NCI-H2107 treated with DMSO at 0.1 percent for 48 hours (cell line): ENCODE data around the gene IFNL2.
"Not testable (repeated sequence)": the region's sequence is repeated elsewhere in the genome, so short reads cannot be mapped to it uniquely, and the experiment has no call there.

Experiments used
- DNase-seq: peaks from one replicate; lab custom pipeline; 2025; ENCODE audit not compliant: unreplicated experiment; lab: John Stamatoyannopoulos, UW

Gene IFNL2

DNA sequence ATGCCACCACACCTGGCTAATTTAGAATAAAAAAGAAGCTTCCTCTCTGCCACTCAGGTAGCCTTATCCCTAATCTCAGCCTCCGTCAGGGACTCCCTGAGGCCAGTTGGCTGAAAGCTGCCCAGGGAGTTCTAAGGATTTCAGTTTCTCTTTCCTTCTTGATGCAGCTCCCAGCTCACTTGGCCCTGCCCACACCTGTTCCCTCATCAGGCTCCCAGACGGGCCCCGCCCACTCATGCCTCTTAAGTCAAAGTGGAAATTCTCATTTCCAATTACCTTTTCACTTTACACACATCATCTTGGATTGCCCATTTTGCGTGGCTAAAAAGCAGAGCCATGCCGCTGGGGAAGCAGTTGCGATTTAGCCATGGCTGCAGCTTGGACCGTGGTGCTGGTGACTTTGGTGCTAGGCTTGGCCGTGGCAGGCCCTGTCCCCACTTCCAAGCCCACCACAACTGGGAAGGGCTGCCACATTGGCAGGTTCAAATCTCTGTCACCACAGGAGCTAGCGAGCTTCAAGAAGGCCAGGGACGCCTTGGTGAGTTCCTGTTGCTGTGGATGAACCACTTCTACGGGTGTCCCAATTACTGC lies 28.0 kb downstream of the IFNL2 start, which contains the start of gene IFNL1:
IFNL1 (plus strand) TSS at position 353 of the 591 bp plus-strand sequence; CDS start at position 368, 15 bp downstream.
- no peak for DNase-seq

DNA sequence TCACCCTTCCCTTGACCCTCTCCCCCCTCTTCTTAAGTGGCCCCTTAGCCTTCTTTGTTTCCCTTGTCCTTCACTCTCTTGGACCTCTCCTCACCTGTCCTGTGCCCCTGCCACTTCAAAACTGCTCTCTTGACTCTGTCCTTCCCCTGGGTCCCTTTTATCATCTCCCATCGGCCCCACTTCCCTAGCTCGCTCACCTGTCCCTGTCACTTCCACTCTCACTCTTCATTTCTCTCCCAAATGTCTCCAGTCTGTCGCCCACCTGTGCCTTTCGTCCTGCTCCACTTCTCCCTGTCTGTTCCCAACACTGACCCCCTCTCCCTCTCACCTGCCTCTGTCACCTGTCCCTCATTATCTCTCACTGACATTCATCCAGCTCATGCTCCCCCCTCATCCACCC lies 28.7 kb downstream of the IFNL2 start:
- DNase-seq = no peak

DNA sequence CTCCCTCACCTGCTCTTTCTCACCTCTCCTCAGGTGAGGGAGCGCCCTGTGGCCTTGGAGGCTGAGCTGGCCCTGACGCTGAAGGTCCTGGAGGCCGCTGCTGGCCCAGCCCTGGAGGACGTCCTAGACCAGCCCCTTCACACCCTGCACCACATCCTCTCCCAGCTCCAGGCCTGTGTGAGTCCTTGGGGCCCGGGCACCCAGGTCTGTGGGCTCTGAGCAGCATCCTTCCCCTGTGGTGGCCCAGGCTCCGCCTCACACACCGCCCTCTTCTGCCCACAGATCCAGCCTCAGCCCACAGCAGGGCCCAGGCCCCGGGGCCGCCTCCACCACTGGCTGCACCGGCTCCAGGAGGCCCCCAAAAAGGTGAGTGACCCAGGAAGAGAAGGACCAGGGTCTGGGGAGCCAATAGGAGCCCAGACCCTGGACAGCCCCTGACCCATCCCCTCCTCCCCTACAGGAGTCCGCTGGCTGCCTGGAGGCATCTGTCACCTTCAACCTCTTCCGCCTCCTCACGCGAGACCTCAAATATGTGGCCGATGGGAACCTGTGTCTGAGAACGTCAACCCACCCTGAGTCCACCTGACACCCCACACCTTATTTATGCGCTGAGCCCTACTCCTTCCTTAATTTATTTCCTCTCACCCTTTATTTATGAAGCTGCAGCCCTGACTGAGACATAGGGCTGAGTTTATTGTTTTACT lies 29.9 kb downstream of the IFNL2 start:
- DNase-seq = no peak

DNA sequence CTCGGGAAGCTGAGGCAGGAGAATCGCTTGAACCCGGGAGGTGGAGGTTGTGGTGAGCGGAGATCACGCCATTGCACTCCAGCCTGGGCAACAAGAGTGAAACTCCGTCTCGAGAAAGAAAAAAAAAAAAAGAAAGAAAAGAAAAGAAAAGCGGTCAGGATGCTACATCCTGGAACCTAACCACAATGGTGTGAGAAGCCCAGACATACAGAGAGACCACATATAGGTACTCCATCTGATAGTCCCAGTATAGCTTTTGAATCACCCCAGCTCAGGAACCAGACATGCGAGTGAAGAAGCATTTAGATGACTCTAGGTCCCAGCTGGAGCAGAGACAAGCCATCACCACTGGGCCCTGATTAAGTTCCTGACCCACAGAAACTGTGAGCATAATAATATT lies 31.2 kb downstream of the IFNL2 start:
- DNase-seq = no peak

DNA sequence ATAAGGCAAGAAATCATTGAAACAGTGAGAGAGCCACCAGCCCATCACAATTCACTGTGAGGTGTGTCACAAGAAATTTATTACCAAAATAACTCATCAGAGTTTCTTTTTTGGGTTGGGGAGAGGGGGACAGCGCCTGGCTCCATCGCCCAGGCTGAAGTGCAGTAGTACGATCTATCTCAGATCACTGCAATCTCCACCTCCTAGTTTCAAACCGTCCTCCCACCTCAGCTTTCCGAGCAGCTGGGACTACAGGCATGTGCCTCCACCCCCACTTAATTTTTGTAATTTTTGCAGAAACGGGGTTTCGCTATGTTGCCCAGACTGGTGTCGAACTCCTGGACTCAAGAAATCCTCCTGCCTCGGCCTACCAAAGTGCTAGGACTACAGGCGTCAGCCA lies 31.6 kb downstream of the IFNL2 start:
- DNase-seq = no peak

DNA sequence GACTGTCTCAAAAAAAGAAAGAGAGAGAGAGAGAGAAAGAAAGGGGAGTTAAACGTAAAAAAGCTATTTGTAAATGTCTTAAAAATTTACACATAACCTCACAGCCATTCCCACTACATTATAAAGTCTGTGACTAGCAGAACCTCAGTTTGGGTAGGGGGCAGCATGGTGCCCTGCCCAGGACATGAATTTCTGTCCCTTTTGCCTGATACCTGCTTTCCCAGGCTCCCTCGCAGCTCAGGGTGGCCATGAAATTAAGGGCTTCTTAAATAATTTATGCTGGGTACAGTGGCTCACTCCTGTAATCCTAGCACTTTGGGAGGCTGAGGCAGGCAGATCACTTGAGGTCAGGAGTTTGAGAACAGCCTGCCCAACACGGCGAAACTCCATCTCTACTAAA lies 32.8 kb downstream of the IFNL2 start:
- no peak for DNase-seq

DNA sequence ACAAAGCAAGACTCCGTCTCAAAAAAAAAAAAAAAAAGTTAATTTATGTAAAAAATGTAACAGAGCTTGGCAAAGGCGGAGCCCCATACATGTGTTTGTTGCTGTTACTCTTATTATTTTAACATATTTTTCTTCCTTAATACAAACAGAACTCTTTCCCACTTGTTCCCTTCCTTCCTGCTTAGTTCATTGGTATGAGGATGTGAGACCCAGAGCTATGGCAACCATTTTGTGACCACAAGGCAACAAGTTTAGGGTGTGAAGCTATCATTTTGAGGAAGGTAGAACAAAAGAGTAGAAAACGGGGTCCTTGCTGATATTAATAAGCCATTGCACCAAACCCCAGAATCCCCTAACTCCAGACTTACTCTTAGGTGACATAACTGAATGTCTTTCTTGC lies 33.4 kb downstream of the IFNL2 start:
- no peak for DNase-seq

DNA sequence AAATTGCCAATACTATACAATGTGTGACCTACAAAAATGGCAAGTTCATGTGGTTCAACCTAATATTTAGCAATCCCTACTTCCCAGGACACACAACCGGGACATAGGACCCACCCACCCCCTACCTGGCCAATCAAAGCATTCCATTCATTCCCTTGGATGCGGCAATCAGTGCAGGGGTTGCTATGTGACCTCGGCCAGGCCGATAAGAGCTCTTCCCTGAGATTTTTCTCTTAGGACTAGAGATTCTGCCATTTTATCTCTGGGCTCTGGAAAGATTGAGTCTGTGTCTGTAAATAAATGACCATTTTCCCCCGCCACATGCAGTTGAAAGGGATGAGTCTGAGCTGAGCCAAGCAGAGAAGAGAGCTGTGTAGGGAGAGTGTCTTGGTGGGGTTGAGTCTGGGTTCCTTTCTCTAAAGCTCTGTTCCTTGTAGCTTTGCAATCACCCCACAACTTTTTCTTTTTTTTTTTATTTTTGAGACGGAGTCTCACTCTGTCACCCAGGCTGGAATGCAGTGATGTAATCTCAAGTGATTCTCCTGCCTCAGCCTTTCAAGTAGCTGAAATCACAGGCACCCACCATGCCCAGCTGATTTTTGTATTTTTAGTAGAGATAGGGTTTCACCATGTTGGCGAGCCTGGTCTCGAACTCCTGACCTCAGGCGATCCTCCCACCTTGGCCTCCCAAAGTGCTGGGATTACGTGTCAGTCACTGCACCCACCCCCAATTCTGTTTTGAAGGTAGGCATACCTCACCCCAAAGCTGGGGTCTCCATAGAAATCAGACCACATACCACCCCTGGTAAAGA lies 35.4 kb downstream of the IFNL2 start:
- DNase-seq = no peak

DNA sequence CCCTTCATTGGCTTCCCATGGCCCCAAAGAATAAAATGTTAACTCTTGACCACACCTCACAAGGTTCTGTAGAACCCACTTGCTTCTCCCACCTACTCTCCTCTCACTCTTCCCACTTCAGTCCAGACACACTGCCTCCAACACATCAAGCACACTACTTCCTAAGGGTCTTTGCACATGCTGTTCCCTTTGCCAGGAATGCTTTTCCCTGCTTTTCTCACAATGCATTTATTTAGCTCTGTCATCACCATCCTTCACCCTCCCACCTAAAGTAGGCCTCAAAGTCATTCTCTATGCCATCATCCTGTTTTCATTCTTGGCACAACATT lies 36.0 kb downstream of the IFNL2 start:
- DNase-seq = no peak

DNA sequence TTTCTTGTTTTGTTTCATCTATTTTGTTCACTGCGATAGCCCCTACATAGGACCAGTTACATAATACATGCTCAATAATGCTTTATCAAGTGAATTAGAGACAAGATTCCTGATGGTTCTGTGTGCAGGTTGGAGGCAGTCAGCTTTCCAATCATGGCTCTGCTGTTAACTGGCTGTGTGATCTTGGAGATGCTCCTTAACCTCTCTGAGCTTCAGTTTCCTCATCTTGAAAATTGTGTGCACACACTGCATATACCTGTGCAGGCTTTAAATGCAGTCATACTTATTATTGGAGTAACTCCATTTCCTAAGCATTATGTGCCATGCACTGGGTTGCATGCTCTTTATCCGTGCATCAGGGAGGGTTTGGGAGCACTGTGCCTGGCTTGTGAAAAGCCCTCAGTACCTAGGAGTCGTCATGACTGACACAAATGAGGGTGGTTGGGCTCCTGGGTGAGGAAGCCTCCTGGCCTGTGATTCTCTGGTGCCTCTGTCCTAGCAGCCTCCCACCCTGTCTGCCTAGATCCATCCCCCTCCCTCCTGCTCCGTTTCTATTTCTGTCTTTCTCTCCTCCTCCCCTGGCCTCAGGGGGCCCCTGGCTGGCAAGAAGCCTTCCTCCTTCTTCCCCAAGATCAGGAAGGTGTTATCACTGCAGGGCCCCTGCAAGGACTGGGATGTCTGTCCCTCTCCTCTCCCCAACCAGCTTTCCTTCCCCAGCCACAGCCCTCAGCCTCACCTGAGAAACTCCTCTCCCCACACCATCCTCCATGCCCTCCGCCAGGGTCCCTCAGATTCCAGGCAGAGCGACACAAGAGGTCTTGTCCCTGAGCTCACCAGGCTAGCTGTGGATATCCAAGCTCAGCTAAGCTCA lies 36.7 kb downstream of the IFNL2 start:
- DNase-seq = no peak

DNA sequence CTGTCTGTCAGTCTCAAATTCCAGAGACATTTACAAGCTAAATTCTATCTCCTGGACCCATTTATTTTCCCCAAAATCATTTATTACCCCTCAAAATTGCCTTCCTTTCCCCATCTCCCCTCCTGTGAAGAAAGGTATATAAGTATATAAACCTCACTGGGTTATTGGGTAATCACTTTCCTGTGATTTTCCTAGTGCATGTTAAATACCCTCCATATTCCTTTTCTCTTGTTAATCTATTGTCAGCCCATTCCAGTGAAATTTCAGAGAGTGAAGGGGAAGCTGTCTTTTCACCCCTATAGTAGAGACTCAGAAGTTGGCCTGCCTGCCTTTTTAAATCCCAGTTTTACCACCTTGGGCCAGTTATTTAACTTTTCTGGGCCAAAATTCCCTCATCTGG lies 37.9 kb downstream of the IFNL2 start:
- no peak for DNase-seq

DNA sequence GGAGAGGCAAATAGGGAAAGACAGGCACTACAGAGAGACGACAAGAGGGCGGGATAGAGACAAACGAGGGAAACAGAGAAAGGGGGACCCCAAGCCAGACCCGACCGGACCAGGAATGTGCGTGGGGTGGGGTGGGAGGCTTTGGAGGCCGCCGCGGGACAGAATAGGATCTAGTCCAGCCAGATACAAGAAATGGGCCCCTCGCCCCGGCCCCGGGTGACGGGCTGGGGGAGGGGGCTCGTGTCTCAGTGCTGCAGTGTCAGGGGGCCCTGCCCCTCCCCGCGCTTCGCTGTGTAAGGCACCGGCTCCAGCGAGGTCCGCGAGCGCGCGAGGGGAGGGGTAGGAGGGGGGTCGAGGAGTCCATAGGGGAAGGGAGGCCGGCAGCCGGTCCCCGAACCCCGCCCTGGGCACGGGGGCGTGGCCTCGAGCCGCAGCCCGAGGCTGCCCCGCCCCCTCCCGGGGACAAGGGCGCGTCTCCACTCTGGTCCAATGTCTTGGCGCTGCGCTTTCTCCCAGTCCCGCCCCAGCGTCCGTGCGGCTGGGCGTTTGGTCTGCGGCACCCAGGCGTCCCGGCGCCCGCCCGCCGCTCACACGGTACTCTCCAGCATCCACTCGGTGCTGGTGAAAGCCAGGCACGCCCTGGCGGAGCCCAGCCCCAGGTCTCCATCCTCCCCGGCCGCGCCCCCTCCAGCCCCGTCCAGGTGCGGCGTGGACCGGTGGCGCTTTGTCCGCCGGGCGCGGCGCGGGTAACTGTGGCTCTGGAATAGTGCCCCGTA lies 39.0 kb downstream of the IFNL2 start:
- DNase-seq = no peak

DNA sequence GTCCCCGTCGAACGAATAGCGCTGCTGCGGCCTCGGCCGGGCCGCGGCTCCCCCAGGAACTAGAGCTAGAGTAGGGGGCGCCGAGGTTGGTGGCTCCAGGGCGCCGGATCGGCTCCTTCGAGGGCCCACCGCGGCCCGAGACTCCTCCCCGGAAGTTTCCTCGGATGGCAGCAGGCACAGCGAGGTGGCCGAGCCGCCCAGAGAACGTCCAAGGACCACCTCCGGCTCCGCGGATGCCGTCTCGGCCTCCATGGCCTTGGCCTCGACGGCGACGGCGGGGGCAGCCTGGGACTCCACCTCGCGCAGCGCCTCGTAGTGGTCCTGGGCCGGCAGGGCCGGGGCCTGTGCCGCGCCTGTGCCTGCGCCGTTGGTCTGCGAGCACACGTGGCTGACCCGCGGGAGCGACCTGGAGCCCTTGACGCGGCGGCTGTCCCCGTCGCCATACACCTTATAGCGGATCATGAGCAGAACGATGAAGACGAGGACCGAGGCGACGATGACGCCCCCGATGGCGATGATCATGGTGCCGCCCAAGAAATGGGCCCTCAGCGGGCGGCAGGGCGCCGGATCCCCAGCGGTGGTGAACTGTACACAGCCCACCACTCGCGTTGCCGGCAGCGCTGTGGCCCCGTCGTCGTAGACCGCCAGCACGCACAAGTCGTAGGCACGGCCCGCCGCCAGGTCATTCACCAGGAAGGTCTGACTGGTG lies 39.8 kb downstream of the IFNL2 start:
- no peak for DNase-seq

DNA sequence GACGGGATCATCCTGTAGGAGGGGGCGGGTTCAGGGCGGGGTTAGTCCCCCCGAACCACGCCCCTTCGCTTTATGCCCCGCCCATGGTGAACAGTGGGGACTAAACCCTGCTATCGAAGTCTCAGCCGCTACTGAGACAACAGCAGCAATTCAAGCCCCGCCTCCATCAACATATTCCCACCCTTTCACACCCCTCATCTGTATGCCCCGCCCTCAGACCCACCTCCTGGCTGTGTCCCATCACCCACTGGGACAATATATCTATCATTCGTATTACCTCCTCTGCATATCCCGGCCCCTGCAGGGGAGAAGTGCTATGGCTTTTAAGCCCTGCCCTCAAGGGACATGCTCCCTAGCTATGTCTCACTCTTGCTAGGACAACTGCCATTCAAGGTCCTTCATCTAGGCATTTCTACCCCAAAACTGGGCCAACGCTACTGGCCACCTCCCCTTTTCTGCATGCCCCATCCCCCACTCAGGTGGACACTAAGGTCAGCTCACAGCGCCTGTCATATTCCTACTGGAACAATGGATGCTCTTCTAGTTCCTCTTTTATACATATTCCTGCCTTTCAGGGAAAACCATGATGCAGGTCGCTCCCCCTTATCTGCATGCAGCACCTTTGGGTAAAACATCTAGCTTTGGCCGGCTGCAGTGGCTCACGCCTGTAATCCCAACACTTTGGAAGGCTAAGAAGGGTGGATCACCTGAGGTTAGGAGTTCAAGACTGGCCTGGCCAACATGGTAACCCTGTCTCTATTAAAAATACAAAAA lies 40.5 kb downstream of the IFNL2 start:
- no peak for DNase-seq

DNA sequence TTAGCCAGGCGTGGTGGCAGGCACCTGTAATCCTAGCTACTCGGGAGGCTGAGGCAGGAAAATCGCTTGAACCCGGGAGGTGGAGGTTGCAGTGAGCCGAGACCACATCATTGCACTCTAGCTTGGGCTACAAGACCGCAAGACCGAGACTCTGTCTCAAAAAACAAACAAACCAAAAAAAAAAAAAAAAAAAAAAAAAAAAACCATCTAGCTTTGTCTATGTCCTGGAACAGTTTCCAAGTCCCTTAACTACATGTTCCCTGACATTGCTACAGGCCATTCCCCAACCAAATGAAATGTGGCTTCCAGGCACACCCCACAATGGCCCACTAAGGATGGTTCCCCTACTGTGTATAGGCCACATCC lies 41.1 kb downstream of the IFNL2 start:
- DNase-seq = not testable (repeated sequence)

DNA sequence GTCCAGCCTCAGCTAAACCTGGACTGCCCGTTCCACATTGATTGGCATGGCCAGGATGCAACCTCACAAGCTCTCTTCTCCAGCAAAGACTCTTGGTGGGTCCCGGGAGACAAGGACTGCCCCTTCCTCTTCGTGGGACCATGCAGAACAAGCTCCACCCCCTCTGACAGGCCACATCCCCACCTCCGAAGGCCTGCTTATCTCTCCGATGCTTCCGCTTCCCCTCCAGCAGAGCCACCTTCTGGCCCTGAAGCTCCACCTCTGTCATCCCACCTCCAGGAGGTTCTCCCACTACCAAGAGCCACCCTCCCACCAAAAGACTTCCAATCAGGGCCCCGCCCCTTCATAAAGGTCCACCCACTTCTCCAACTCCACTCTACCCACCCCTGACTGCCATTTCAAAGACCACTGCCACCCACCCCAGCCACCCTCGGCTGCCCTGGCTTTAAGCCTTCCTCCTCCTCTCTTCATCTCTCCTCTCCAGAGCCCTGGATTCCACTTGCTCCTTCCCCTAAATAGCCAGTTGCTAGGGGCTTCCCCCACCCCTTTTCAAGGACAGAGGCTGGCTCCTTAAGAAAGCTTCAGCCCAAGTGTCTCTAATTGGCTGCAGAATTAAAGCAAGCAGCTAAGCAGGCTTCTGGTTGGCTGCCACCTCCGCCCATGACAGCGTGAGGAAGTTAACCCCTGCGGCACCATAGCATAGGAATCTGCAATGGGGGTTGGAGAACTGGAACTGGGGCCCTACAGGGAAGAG lies 42.5 kb downstream of the IFNL2 start:
- DNase-seq = no peak

DNA sequence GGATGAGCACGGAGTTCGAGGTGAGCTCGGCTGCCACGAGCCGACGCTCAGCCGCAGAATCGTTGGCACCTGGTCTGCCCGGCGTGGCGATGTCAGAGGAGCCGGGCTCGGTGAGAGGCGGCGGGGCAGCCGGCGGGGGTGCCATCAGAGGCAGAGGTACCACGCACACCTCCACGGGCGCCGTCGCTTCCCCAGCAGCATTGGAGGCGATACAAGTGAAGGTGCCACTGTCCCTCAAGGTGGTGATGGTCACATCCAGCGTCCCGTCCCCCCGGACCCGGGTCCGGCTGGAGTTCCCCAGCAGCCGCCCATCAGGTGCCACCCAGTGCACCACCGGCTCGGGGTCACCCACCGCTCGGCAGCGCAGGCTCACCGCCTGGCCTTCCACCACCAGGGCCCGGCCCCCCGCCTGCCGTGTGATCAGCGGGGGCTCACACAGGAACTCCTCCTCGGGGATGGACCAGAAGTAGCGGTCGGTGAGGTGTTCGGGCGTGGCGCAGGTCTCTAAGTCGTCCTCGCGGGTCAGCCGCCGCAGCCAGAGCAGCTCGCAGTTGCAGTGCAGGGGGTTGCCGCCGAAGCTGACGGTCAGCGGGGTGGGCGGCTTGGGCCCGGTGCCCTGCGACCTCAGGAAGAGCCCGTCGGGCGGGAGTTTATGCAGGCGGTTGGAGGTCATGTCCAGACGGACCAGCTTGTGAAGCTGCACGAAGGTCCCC lies 46.0 kb downstream of the IFNL2 start:
- DNase-seq = no peak

DNA sequence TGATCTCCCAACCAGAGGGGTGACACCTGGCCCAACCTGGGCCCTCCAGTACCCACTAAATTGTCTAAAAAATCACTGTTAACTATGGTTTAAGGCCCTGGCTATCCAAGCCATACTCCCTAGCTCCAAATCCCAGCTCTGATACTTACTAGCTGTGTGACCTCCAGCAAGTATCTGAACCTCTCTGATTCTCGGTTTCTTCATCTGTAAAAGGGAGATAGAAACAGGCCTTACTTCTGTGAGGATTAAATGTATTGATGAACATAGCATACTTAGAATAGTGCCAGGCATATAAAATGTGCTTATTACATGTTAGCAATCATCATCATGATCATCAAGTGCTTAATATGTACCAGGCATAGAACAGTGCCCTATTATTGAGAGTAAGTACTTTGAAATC lies 47.7 kb downstream of the IFNL2 start:
- no peak for DNase-seq
